ENCODE results near the gene MAPK1.
"Not testable (repeated sequence)": the region's sequence is repeated elsewhere in the genome, so short reads cannot be mapped to it uniquely, and the experiment has no call there.

MAPK1 gene

DNA sequence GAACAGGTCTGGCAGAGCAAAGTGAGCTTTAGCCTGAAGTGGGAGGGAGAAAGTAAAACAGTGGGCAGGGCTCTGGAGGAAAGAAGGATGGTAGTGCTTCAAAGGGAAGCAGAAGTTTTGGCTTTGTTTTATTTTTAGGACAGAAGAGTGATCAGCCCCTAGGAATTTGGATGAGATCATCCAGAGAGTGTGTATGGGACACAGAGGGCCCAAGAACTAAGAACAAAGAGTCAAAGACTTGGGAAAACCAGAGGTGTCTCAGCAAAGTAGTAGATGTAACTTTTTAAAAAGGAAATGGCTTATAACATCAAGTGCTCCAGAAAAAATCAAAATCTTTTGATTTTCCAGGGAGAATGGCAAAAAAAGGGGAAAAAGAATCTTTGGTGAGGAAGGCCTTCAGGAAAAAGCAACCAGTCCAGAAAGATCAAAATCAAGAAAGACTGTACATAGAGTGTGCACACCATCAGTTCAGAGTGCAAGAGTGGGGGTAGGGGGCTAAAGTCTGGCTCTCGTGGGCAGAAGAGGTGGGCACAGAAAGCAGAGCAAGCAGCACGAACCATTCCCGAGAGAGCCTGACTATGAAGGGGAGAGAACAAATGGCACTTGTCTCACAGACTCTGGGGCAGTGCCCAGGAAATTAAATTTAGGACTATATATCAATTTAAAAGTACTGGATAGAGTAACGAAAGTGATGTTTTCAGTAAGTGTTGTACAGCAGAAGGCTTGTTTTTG is 30.0 kb downstream of the MAPK1 start:
- FAIRE-seq (no peak), DNase-seq (ENCODE audit: insufficient read length) (no peak)
- TF ChIP-seq TAF1 (IDR thresholded peaks at IDR 0.05; ENCODE audit: borderline replicate concordance, low read depth, low read length) (no peak), POLR2A (IDR thresholded peaks at IDR 0.05; ENCODE audit: low read depth, low read length) (no peak), POLR2AphosphoS5 (IDR thresholded peaks at IDR 0.05; ENCODE audit: low read depth, low read length) (no peak)

DNA sequence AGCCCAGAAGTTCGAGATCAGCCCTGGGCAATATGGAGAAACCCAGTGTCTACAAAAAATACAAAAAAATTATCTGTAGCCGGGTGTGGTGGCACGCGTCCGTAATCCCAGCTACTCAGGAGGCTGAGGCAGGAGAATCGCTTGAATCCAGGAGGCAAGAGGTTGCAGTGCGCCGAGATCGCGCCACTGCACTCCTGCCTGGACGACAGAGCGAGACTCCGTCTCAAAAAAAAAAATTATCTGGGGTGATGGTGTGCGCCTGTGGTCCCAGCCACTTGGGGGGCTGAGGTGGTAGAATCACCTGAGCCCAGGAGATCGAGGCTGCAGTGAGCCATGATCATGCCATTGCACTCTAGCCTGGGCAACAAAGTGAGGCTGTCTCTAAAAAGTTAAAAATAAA is 31.0 kb downstream of the MAPK1 start:
- not testable (repeated sequence) for DNase-seq (ENCODE audit: insufficient read length); FAIRE-seq

DNA sequence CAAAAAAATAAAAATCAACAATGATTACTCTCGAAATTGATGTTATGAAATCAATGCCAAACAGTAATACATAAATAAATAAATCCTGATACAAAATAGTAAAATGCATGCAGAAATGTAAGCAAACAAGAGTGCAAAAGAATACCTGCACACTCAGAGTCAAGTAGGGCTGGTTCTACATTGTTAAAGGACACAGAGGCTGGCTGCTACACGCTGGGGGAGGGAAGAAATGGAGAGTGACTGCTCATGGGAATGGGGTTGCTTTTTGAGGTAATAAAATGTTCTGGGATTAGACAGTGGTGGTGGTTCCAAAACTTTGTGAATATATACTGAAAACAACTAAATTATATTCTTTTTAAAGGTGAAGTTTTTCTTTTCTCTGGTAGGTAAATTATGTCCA is 32.1 kb downstream of the MAPK1 start:
- DNase-seq (ENCODE audit: insufficient read length) (no peak), FAIRE-seq (no peak)
- TF ChIP-seq POLR2A (IDR thresholded peaks at IDR 0.05; ENCODE audit: low read depth, low read length) (no peak), TAF1 (IDR thresholded peaks at IDR 0.05; ENCODE audit: borderline replicate concordance, low read depth, low read length) (no peak), POLR2AphosphoS5 (IDR thresholded peaks at IDR 0.05; ENCODE audit: low read depth, low read length) (no peak)

DNA sequence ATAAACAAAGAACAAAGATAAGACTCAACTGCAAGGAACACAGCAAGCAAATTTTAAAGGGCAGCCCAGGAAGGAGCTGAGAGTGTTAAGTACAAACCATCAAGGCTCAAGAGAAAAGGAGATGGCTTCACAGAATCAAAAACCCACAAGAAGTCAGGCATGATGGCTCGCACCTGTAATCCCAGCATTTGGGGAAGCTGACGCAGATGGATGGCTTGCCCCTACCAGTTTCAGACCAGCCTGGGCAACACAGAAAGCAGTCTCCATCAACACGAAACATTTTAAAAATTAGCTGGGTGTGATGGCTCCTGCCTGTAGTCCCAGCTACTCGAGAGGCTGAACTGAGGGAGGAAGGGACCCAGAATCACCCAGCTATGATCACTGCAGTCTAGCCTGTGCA is 32.6 kb downstream of the MAPK1 start:
- DNase-seq (ENCODE audit: insufficient read length), result no peak
- FAIRE-seq, result no peak
- TF ChIP-seq POLR2A (IDR thresholded peaks at IDR 0.05; ENCODE audit: low read depth, low read length) (no peak), TAF1 (IDR thresholded peaks at IDR 0.05; ENCODE audit: borderline replicate concordance, low read depth, low read length) (no peak), POLR2AphosphoS5 (IDR thresholded peaks at IDR 0.05; ENCODE audit: low read depth, low read length) (no peak)

DNA sequence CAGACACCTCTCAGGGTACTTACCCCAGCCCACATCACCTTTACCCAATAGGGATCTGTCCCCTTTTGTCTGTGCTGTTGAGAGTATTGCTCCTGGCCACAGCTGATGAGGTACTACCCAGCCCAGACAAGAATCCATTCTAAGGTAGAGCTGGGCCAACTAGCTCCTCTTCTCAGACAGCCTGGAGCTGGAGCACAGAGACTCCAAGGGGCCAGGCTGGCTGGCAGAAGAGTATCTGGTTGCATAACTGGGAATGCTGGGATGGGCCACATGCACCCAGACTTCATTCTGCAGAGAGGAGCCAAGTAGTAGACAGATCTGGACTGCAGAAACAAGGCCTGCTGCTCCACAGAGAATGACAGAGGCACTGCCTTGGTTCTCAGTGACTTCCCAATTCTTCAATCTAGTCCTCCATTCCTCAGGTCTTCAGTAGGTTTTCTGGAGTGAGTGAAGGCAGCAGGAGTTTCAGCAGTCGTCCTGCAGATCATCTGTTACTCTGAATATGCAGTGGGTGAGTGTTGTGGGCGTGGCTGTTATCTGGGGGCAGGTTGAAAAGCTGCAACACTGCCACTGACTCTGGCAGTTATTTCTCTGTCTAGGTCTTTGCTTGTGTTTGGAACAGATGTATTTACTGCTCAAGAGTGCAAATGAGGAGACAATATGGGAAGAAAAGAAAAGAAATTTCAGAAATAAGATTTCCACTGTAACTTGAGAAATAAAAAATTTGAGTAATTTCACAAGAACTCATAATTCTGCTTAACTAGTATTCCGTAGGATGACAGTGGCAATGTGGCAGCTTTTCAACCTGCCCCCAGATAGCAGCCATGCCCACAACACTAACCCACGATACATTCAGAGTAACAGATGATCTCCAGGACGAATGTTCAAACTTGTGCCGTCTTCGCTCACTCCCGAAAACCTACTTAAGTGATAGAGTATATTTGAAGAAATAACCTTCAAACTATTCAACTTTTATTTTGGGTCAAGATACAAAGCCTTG is 34.9 kb downstream of the MAPK1 start:
- FAIRE-seq, result no peak
- DNase-seq (ENCODE audit: insufficient read length), result no peak
- TF ChIP-seq POLR2AphosphoS5 (IDR thresholded peaks at IDR 0.05; ENCODE audit: low read depth, low read length) (no peak), TAF1 (IDR thresholded peaks at IDR 0.05; ENCODE audit: borderline replicate concordance, low read depth, low read length) (no peak), POLR2A (IDR thresholded peaks at IDR 0.05; ENCODE audit: low read depth, low read length) (no peak)

DNA sequence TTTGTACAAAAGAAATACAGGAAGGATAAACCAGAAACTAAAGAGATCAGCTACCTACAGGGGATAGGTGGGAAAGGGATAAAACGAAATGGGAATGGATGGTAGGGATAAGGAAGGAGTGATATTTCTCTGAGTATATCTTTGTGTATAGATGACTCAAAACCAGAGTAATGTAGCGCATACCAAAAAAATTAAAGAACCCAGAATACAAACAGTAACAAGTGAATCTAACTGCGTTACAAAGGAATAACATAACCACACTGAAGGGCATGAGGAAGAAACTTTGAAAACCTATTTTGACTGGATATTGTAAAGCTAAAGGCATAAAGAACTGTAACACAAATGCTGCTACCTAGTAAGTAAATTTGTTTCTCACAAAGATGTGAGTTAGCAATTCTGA is 37.9 kb downstream of the MAPK1 start:
- FAIRE-seq (no peak), DNase-seq (ENCODE audit: insufficient read length) (no peak)
- TF ChIP-seq POLR2AphosphoS5 (IDR thresholded peaks at IDR 0.05; ENCODE audit: low read depth, low read length) (no peak), POLR2A (IDR thresholded peaks at IDR 0.05; ENCODE audit: low read depth, low read length) (no peak), TAF1 (IDR thresholded peaks at IDR 0.05; ENCODE audit: borderline replicate concordance, low read depth, low read length) (no peak)

DNA sequence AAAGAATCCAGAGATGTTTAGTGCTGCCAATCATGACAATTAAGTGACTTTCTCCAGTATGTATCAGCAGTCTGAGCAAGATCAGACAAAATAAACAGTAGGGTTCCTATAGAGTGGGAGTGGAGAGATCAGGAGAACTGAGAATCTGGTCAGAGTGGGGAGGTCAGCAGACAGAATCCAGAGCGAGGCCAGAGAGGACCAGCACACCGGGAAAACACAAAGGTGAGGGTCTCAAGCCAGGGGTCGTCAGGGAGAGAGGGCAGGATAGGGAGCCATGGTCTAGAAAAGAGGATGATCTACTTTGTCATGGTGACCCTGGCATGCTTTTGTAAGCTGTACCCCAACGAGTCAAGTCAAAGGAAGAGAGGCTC is 39.2 kb downstream of the MAPK1 start:
- no peak for DNase-seq (ENCODE audit: insufficient read length)
- TF ChIP-seq TAF1 (IDR thresholded peaks at IDR 0.05; ENCODE audit: borderline replicate concordance, low read depth, low read length), result no peak
- TF ChIP-seq POLR2AphosphoS5 (IDR thresholded peaks at IDR 0.05; ENCODE audit: low read depth, low read length), result no peak
- no peak for TF ChIP-seq POLR2A (IDR thresholded peaks at IDR 0.05; ENCODE audit: low read depth, low read length)
- FAIRE-seq, result peak; percentile 51

DNA sequence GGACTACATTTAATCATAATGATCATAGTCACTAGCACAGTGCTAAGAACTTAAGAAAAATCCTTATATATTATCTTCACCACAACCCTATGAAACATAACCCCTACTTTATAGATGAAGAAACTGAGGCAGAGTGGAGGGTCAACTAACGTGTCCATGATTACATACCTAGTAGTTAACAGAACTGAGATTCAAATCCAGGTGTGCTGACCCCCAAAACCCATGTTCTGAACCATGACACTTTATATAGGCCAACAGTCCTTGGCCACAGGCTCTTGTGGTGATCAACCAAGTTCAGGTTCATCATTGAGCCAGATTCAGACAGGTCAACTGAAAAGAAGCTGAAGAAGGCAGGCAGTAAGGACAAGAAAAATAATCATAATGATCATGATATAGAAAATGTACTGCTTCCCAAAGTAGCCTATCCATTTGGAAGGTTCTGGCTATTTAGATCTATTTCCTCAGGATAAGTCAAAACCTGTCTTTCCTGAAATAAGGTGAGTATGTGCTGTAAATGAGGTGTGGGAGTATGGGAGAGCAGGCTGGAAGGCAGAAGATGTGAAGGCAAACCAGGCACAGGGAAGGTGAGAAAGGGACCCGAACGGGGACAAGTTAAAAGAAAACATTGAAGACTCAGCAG is 39.7 kb downstream of the MAPK1 start:
- no peak for FAIRE-seq
- TF ChIP-seq POLR2A (IDR thresholded peaks at IDR 0.05; ENCODE audit: low read depth, low read length) (no peak), POLR2AphosphoS5 (IDR thresholded peaks at IDR 0.05; ENCODE audit: low read depth, low read length) (no peak), TAF1 (IDR thresholded peaks at IDR 0.05; ENCODE audit: borderline replicate concordance, low read depth, low read length) (no peak)
- DNase-seq (ENCODE audit: insufficient read length), result no peak

DNA sequence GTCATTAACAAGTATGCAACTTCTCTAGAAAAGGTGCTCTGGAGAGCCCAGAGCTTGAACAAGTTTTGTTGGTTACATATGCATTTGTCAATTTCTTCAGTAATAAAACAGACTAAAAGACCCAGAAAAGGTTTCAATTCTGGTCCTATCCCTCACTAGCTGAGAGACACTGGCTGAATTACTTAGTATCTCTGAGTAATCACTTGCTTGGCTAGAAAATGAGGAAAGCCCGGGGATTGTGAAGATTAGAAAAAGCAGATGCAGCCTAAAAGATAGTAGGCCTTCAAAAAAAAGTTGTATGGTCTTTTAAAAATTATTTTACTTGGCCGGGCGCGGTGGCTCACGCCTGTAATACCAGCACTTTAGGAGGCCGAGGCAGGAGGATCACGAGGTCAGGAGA is 41.2 kb downstream of the MAPK1 start:
- no peak for TF ChIP-seq POLR2A (IDR thresholded peaks at IDR 0.05; ENCODE audit: low read depth, low read length)
- TF ChIP-seq POLR2AphosphoS5 (IDR thresholded peaks at IDR 0.05; ENCODE audit: low read depth, low read length), result no peak
- TF ChIP-seq TAF1 (IDR thresholded peaks at IDR 0.05; ENCODE audit: borderline replicate concordance, low read depth, low read length), result no peak
- DNase-seq (ENCODE audit: insufficient read length) (no peak), FAIRE-seq (no peak)

DNA sequence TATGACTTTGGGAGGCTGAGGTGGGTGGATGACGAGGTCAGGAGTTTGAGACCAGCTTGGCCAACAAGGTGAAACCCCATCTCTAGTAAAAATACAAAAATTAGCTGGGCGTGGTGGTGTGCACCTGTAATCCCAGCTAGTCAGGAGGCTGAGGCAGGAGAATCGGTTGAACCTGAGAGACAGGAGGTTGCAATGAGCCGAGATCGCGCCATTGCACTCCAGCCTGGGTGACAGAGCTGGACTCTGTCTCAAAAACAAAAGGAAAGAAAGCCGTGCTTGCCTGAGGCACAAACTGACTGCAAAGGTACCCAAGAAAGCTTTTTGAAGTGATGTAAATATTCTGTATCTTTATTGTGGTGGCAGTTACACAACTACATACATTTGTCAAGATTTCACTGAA is 42.5 kb downstream of the MAPK1 start:
- not testable (repeated sequence) for FAIRE-seq; DNase-seq (ENCODE audit: insufficient read length)

DNA sequence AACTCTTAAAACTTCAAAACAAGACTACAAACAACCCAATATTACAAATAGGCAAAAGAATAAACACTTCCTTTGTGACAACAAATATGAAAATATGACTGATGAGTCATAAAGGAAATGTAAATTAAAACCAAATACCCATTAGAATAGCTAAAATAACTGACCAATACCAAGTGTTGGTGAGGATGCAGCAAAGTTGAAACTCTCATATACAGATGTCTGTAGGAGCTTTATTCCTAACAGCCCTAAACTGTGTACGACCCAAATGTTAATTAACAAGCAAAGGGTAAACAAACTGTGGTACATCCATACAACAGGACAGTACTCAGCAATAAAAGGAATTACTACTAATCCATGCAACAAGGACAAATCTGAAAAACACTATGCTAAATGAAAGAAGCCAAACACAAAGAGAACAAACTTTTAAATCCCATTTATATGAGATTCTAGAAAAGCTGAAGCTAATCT is 43.0 kb downstream of the MAPK1 start:
- no peak for TF ChIP-seq POLR2AphosphoS5 (IDR thresholded peaks at IDR 0.05; ENCODE audit: low read depth, low read length)
- TF ChIP-seq TAF1 (IDR thresholded peaks at IDR 0.05; ENCODE audit: borderline replicate concordance, low read depth, low read length), result no peak
- no peak for TF ChIP-seq POLR2A (IDR thresholded peaks at IDR 0.05; ENCODE audit: low read depth, low read length)
- DNase-seq (ENCODE audit: insufficient read length), result no peak
- peak; percentile 57 for FAIRE-seq

Measured in GM12892 (cell line).